Measurements from ENCODE around the gene TMEM126B.

DNA sequence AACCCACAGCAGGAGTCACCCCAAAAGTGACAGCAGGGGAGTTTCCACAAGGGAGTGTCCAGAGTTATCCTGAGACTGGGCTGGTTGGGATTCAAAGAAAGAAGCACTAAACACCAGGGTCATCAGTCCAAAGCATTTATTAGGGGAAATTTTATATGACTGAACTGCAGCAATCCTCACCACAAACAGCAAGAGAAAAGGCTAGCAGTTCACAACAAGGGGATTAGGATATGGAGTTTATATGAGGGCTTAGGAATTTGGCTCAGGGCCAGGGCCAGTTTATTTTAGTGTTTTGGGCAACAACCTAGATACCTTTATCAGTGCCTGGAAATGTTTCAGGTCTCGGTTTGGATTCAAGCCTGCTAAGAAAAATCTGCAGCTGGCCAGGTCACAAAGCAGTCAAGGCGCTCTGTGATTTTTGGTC is 14.8 kb downstream of the TMEM126B start:
- TF ChIP-seq, protein P1, sequence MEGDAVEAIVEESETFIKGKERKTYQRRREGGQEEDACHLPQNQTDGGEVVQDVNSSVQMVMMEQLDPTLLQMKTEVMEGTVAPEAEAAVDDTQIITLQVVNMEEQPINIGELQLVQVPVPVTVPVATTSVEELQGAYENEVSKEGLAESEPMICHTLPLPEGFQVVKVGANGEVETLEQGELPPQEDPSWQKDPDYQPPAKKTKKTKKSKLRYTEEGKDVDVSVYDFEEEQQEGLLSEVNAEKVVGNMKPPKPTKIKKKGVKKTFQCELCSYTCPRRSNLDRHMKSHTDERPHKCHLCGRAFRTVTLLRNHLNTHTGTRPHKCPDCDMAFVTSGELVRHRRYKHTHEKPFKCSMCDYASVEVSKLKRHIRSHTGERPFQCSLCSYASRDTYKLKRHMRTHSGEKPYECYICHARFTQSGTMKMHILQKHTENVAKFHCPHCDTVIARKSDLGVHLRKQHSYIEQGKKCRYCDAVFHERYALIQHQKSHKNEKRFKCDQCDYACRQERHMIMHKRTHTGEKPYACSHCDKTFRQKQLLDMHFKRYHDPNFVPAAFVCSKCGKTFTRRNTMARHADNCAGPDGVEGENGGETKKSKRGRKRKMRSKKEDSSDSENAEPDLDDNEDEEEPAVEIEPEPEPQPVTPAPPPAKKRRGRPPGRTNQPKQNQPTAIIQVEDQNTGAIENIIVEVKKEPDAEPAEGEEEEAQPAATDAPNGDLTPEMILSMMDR (conservative IDR thresholded peaks at IDR 0.05) = no peak
- TF ChIP-seq EZH2 (IDR thresholded peaks at IDR 0.05; ENCODE audit: low read depth) = no peak

All from PC-9 (cell line).